ENCODE measurements around the gene TNFAIP1.

TNFAIP1 gene

DNA sequence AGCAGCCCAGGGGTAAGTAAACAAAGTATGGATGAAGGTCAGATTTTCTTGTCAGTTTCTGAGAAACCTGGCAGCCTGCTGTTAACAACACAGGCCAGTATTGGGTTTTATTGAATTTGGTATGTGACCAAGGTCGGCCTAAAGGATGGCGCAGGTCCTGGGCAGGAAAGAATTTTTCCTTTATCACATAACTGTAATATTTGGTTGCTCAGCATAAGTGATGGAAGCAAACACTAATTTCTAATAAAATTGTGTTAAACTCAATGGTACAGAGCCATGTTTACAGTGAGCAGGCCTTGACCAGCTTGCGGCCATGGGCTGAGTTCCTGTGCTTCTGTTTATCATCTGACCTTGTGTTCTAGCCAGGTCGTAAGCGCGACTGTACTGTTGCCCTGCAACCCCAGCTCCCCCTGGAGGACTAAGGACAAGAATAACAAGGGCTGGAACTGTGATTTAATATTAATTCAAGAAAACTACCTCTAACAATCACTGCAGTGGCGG is 11.2 kb downstream of the TNFAIP1 start:
- DNase-seq (ENCODE audit: extremely low spot score), result no peak
- ChIA-PET POLR2A (interaction anchor here (0.8 to 2.4 kb wide), 2 partner anchors 12 to 16 kb away, joined by 3 to 13 read pairs; partner anchors contain the start of genes IFT20 and TNFAIP1), CTCF (interaction anchor here (0.7 to 3.8 kb wide), 5 partner anchors 8 to 113 kb away, joined by 3 to 18 read pairs (median 5); partner anchors contain the start of genes IFT20 and TNFAIP1)
- TF ChIP-seq CTCF (IDR thresholded peaks at IDR 0.05; ENCODE audit: control extremely low read depth, extremely low read depth, low read depth, missing control alignments), result peak; percentile 21

DNA sequence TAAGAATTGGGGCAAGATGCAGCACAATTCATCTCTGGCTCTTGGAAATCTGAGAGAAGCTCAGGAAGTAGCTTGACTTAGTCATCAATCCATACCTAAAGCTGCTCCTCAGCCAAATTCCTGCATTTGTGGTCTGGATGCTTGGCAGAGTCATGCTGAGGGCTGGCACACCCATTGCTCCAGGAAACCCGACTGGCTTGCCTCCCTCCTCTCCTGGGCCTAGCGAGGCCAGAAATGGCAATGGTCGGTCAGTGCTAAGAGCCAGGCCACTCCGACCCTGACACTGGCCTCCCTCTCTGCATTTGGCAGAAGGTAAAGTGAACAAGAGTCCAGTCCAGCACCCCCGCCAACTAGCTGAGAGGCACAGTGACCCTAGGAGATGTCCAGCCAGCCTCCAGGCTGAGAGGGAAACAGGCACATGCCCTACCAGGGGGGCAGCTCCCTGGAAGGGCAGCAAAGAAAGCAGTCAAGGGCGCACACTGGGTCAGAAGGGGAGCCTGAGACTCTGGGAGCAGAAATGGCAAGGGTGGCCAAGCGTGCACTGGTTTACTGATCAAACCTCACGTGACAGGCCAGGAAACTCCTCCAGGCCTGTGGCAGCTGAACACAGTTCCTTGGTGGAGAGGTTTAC is 11.8 kb downstream of the TNFAIP1 start:
- no peak for DNase-seq (ENCODE audit: extremely low spot score)
- ChIA-PET CTCF (interaction anchor here (1.3 to 3.8 kb wide), 4 partner anchors 9 to 114 kb away, joined by 3 to 18 read pairs (median 6); partner anchors contain the start of genes IFT20 and TNFAIP1), POLR2A (interaction anchor here (2.4 kb wide), 1 partner anchor 12 kb away, joined by 13 read pairs; the partner anchor contains the start of genes IFT20 and TNFAIP1)
- TF ChIP-seq CTCF (IDR thresholded peaks at IDR 0.05; ENCODE audit: control extremely low read depth, extremely low read depth, low read depth, missing control alignments), result no peak

GRCh38 chr17:28348979-28349378 is 13.4 kb downstream of the TNFAIP1 start:
- ChIA-PET CTCF (interaction anchor here (1.5 to 3.8 kb wide), 2 partner anchors 8 to 14 kb away, joined by 7 to 18 read pairs; partner anchors contain the start of genes IFT20 and TNFAIP1), POLR2A (interaction anchor here (1.1 kb wide), 1 partner anchor 8 kb away, joined by 4 read pairs; the partner anchor contains the start of gene POLDIP2)

DNA sequence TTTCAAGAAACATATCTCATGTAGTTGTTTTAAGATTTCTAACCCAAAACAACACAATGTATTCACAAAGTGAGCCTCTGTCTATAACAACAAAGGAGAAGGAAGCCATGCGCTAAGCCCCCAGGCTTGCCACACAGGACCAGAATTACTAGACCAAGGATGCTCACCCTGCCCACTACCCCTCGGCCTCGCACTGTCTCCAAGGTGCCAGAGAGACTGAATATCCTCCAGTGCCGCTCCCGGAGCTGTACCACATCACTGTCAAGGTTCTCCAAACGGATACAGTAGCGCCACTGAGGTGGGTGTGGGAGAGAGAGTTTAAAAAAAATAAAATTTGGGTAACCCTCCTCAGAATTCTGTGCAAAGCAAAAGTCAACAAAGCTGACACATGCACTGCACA is 14.7 kb downstream of the TNFAIP1 start:
- CTCF ChIA-PET, result interaction anchor here (0.9 to 1.7 kb wide), 2 partner anchors 11 to 13 kb away, joined by 3 to 5 read pairs; no protein-coding TSS in a partner anchor
- TF ChIP-seq CTCF (IDR thresholded peaks at IDR 0.05; ENCODE audit: control extremely low read depth, extremely low read depth, low read depth, missing control alignments), result no peak
- POLR2A ChIA-PET, result interaction anchor here (1.0 kb wide), 1 partner anchor 15 kb away, joined by 3 read pairs; the partner anchor contains the start of genes IFT20 and TNFAIP1
- no peak for DNase-seq (ENCODE audit: extremely low spot score)

More at GRCh38 chr17:28348979-28349378, 13.4 kb downstream of the TNFAIP1 start:
- no peak for TF ChIP-seq CTCF (IDR thresholded peaks at IDR 0.05; ENCODE audit: control extremely low read depth, extremely low read depth, low read depth, missing control alignments)
- no peak for DNase-seq (ENCODE audit: extremely low spot score)

- ChIA-PET CTCF (interaction anchor here (1.2 to 3.0 kb wide), 8 partner anchors 9 to 59 kb away, joined by 3 to 20 read pairs (median 6); partner anchors contain the start of genes IFT20, TNFAIP1 and VTN), POLR2A (interaction anchor here (0.6 to 4.0 kb wide), 7 partner anchors 9 to 358 kb away, joined by 3 to 27 read pairs (median 4); partner anchors contain the start of genes IFT20 and TNFAIP1)
- peak; percentile 98 for DNase-seq (ENCODE audit: extremely low spot score)
- no peak for TF ChIP-seq CTCF (IDR thresholded peaks at IDR 0.05; ENCODE audit: control extremely low read depth, extremely low read depth, low read depth, missing control alignments)
Observed at GRCh38 chr17:28357061-28357900, 21.7 kb downstream of the TNFAIP1 start, which contains the start of gene POLDIP2. Gene POLDIP2 (minus strand): TSS chr17:28357527. CDS start chr17:28357448, 79 bp downstream.
